ENCODE results near the gene AP1S1. TPM values are rescaled to one million over a fixed set of nuclear protein-coding genes. Genes with fewer than 3 reads are reported as not detected.

The AP1S1 gene
- total RNA-seq, 1 donor from 2014 or later, result 10.7 TPM

GRCh38 chr7:101172854-101173751 is 18.8 kb downstream of the AP1S1 start:
- no peaks in the 10 kb centered on the region for H3K36me3 ChIP-seq
- peak; percentile 75 for DNase-seq
- no peak overlapping the region for H3K27ac ChIP-seq (replicated peaks)
- H3K27me3 ChIP-seq (ENCODE audit: low read depth), result peaks cover 100% of the 10 kb centered on the region
- H3K4me1 ChIP-seq, result peaks cover 34% of the 10 kb centered on the region
- no peak for TF ChIP-seq CTCF (IDR thresholded peaks at IDR 0.05; ENCODE audit: borderline replicate concordance)
- H3K9me3 ChIP-seq (replicated peaks), result no peaks in the 10 kb centered on the region
- peak overlapping the region; percentile 54 for H3K4me3 ChIP-seq
- intact Hi-C loops (cut with micrococcal nuclease), result no loop called here

- H3K27ac ChIP-seq (replicated peaks), result no peak overlapping the region
- no peaks in the 10 kb centered on the region for H3K9me3 ChIP-seq (replicated peaks)
- peaks cover 34% of the 10 kb centered on the region for H3K4me1 ChIP-seq
- intact Hi-C loops (cut with micrococcal nuclease), result no loop called here
- peaks cover 100% of the 10 kb centered on the region for H3K27me3 ChIP-seq (ENCODE audit: low read depth)
- no peak for TF ChIP-seq CTCF (IDR thresholded peaks at IDR 0.05; ENCODE audit: borderline replicate concordance)
- no peak for DNase-seq
- H3K4me3 ChIP-seq, result peak overlapping the region; percentile 54
- H3K36me3 ChIP-seq, result no peaks in the 10 kb centered on the region
Observed at GRCh38 chr7:101173752-101174244, 19.5 kb downstream of the AP1S1 start.

- no peaks in the 10 kb centered on the region for H3K36me3 ChIP-seq
- no peak overlapping the region for H3K4me3 ChIP-seq
- no peak for TF ChIP-seq CTCF (IDR thresholded peaks at IDR 0.05; ENCODE audit: borderline replicate concordance)
- intact Hi-C loops (cut with micrococcal nuclease), result no loop called here
- H3K27ac ChIP-seq (replicated peaks), result no peak overlapping the region
- DNase-seq, result no peak
- peaks cover 40% of the 10 kb centered on the region for H3K4me1 ChIP-seq
- H3K27me3 ChIP-seq (ENCODE audit: low read depth), result peaks cover 100% of the 10 kb centered on the region
- H3K9me3 ChIP-seq (replicated peaks), result no peaks in the 10 kb centered on the region
Observed at GRCh38 chr7:101174322-101174854, 20.1 kb downstream of the AP1S1 start.

- DNase-seq, result no peak
- Histone ChIP-seq H3K27me3 (ENCODE audit: low read depth) (peaks cover 100% of the 10 kb centered on the region), H3K4me3 (no peak overlapping the region), H3K36me3 (no peaks in the 10 kb centered on the region), H3K9me3 (replicated peaks) (no peaks in the 10 kb centered on the region), H3K27ac (replicated peaks) (no peak overlapping the region), H3K4me1 (peaks cover 42% of the 10 kb centered on the region)
- intact Hi-C loops (cut with micrococcal nuclease), result no loop called here
- TF ChIP-seq CTCF (IDR thresholded peaks at IDR 0.05; ENCODE audit: borderline replicate concordance), result no peak
Observed at GRCh38 chr7:101175664-101176063, 21.4 kb downstream of the AP1S1 start.

- Histone ChIP-seq H3K27me3 (ENCODE audit: low read depth) (peaks cover 100% of the 10 kb centered on the region), H3K36me3 (no peaks in the 10 kb centered on the region), H3K9me3 (replicated peaks) (no peaks in the 10 kb centered on the region), H3K4me3 (no peak overlapping the region), H3K4me1 (peaks cover 33% of the 10 kb centered on the region), H3K27ac (replicated peaks) (no peak overlapping the region)
- intact Hi-C loops (cut with micrococcal nuclease), result no loop called here
- TF ChIP-seq CTCF (IDR thresholded peaks at IDR 0.05; ENCODE audit: borderline replicate concordance), result no peak
- no peak for DNase-seq
Observed at GRCh38 chr7:101177644-101178043, 23.4 kb downstream of the AP1S1 start.
